ENCODE measurements around the gene ASAP3. TPM values are rescaled to one million over a fixed set of nuclear protein-coding genes. Genes with fewer than 3 reads are reported as not detected.

The ASAP3 gene
- total RNA-seq, 2 donors from 2014 or later: 0.37 to 1.0 TPM

DNA sequence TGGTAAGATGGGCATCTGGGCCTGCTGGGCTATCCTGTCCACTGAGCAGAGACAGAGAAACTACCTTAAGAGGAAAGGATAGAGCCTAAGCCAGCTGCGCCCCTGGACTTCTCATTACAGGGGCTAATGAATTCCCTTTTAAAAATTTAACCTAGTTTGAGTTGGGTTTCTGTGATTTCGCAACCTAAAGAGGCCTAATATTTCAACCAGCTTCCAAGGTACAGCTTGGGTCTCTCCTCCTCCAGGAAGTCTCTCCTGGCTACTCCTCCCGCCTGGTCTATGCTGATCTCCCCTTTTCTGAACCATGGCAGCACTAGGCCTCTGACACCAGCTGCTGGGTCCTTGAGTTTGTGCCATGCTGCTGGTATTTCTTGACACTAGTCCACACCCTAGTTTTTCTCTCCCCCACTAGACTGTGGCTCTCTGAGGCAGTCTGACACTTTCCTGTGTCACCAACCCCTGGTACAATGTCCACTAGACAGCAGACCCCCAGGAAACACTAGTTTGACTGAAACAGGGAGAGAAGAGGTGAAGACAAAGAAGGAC is 30.5 kb downstream of the ASAP3 start:
- H3K4me3 Mint-ChIP-seq: no peak overlapping the region
- peaks cover 24% of the 10 kb centered on the region for H3K4me1 Mint-ChIP-seq
- H3K36me3 Mint-ChIP-seq (ENCODE audit: low read depth): no peaks in the 10 kb centered on the region
- peaks cover 16% of the 10 kb centered on the region for H3K27me3 Mint-ChIP-seq
- no peak overlapping the region for H3K27ac Mint-ChIP-seq
- no peak for ATAC-seq (replicated peaks)
- no peaks in the 10 kb centered on the region for H3K9me3 Mint-ChIP-seq

DNA sequence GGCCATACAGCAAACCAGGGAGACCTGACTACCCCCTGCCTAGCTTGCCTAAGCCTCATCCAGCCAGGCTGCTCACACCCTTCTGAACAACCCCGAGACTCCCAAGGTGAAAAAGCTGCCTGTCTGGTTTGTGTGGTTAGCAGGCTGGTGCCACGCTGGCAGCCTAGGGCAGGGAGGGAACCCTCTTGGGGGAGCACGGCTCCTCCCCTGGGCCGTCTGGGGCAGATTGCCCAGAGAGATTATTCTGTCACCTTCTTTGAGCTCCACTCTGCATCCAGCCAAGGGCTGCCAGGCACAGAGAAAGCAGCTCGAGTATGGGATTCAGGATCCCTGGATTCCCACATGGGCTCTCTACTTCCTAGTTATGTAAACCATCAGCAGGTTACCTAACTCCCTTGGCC is 32.0 kb downstream of the ASAP3 start:
- H3K27ac Mint-ChIP-seq: peak overlapping the region; percentile 44
- H3K27me3 Mint-ChIP-seq: peaks cover 14% of the 10 kb centered on the region
- H3K9me3 Mint-ChIP-seq: no peaks in the 10 kb centered on the region
- peak; percentile 29 for ATAC-seq (replicated peaks)
- peaks cover 24% of the 10 kb centered on the region for H3K4me1 Mint-ChIP-seq
- no peaks in the 10 kb centered on the region for H3K36me3 Mint-ChIP-seq (ENCODE audit: low read depth)
- H3K4me3 Mint-ChIP-seq: no peak overlapping the region

- Mint-ChIP-seq H3K4me3 (no peak overlapping the region), H3K4me1 (peaks cover 21% of the 10 kb centered on the region), H3K9me3 (no peaks in the 10 kb centered on the region), H3K36me3 (ENCODE audit: low read depth) (no peaks in the 10 kb centered on the region), H3K27me3 (peaks cover 11% of the 10 kb centered on the region), H3K27ac (peak overlapping the region; percentile 44)
- ATAC-seq (replicated peaks): no peak
Measured at GRCh38 chr1:23451441-23451840, 32.5 kb downstream of the ASAP3 start.

DNA sequence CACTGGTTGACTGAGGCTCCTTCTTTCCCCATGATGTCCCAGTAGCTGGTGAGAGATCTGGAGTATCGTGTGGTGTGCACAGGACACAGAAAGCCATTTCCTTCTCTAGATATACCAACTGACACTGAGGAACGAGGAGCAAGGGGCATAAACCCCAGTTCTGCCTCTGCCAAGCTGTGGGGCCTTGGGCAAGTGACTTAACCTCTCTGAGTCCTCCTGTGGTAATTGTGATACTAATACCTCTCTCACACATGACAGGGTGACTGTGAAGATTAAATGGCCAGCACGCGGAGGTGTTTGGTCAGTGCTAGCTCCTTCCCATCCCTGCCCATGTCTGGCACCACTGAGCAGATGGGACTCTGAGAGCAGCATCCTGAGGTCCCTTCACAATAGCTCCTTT is 33.1 kb downstream of the ASAP3 start:
- Mint-ChIP-seq H3K9me3 (no peaks in the 10 kb centered on the region), H3K4me1 (peaks cover 18% of the 10 kb centered on the region), H3K27me3 (peaks cover 8% of the 10 kb centered on the region), H3K4me3 (no peak overlapping the region), H3K36me3 (ENCODE audit: low read depth) (no peaks in the 10 kb centered on the region), H3K27ac (no peak overlapping the region)
- no peak for ATAC-seq (replicated peaks)

GRCh38 chr1:23449958-23450357 is 34.0 kb downstream of the ASAP3 start:
- Mint-ChIP-seq H3K4me3 (no peak overlapping the region), H3K4me1 (peaks cover 12% of the 10 kb centered on the region), H3K27ac (no peak overlapping the region), H3K9me3 (no peaks in the 10 kb centered on the region), H3K27me3 (peaks cover 1% of the 10 kb centered on the region), H3K36me3 (ENCODE audit: low read depth) (no peaks in the 10 kb centered on the region)
- no peak for ATAC-seq (replicated peaks)

GRCh38 chr1:23449306-23449705 is 34.7 kb downstream of the ASAP3 start:
- ATAC-seq (replicated peaks): no peak
- no peak overlapping the region for H3K27ac Mint-ChIP-seq
- no peaks in the 10 kb centered on the region for H3K36me3 Mint-ChIP-seq (ENCODE audit: low read depth)
- H3K4me3 Mint-ChIP-seq: no peak overlapping the region
- no peaks in the 10 kb centered on the region for H3K9me3 Mint-ChIP-seq
- H3K27me3 Mint-ChIP-seq: no peaks in the 10 kb centered on the region
- peaks cover 12% of the 10 kb centered on the region for H3K4me1 Mint-ChIP-seq

DNA sequence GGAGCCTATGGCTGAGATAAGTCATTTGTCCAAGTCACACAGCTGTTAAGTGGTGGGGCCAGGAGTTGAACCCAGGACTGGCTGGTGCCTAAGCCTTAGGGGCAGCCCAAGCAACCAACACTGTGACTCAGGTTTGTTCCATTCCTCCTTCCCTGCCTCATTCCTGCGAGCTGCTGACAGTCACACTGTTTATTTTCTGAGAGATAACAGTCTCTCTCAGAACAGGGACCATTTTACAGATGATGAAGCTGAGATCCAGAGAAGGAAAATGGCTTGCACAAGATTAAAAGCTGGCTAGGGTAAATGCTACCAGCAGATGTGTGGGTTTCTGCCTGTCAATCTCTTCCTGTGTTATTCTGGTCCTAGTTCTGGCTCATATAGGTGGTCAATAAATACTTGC is 35.1 kb downstream of the ASAP3 start:
- no peak overlapping the region for H3K27ac Mint-ChIP-seq
- ATAC-seq (replicated peaks): no peak
- H3K4me3 Mint-ChIP-seq: no peak overlapping the region
- H3K27me3 Mint-ChIP-seq: no peaks in the 10 kb centered on the region
- no peaks in the 10 kb centered on the region for H3K9me3 Mint-ChIP-seq
- no peaks in the 10 kb centered on the region for H3K36me3 Mint-ChIP-seq (ENCODE audit: low read depth)
- peaks cover 12% of the 10 kb centered on the region for H3K4me1 Mint-ChIP-seq

DNA sequence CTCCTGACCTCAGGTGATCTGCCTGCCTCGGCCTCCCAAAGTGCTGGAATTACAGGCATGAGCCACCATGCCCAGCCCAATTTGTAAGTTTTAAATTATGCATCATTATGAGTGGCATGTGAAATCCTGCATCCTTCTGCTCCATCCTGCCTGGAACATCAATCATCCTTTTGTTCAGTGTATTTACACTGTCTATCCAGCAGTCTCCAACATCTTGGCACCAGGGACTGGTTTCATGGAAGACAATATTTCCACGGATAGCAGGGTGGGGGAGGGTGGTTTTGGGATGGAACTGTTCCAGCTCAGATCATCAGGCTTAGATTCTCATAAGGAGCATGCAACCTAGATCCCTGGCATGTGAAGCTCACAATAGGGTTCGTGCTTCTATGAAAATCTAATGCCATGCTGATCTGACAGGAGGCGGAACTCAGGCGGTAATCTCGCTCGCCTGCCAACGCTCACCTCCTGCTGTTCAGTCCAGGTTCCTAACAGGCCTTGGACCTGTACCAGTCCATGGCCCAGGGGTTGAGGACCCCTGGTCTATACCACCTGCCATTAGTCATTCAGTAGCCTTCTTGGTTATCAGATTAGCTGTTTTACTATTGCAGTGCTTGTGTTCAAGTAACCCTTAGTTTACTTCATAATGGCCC is 37.2 kb downstream of the ASAP3 start:
- Mint-ChIP-seq H3K9me3 (no peaks in the 10 kb centered on the region), H3K36me3 (ENCODE audit: low read depth) (no peaks in the 10 kb centered on the region), H3K27ac (no peak overlapping the region), H3K27me3 (no peaks in the 10 kb centered on the region), H3K4me1 (peaks cover 3% of the 10 kb centered on the region), H3K4me3 (no peak overlapping the region)
- no peak for ATAC-seq (replicated peaks)

DNA sequence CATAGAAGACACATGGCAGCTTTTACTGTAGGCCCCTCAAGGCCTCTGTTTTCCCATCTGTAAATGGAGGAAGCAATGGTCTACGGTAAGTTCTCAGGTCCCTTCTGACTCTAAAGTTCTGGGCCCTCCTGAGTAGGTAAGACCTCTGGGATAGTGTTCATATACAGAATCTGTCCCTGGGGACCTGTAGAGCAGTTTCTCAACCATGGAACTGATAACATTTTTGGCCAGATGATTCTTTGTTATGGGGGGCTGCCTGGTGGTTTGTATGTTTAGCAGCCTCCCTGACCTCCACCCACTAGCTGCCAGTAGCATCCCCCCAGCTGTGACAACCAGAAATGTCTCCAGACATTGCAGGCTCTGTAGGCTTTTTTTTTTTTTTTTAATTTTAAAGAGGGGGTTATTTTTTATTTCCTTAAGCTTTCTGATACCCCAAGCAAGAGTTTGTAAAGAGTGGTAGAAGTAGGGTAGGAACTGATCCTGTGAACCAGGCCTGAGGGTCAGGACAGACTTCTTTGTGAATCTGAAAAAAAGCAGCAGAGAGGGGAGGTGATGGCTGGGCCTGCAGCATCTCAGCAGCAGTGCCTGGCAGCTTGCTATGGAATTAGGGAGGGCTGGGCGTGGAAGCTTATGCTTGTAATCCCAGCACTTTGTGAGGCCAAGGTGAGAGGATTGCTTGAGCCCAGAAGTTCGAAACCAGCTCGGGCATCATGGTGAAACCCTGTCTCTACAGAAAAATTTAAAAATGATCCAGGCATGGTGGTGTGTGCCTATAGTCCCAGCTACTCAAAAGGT is 39.2 kb downstream of the ASAP3 start:
- Mint-ChIP-seq H3K4me1 (no peaks in the 10 kb centered on the region), H3K9me3 (no peaks in the 10 kb centered on the region), H3K27me3 (no peaks in the 10 kb centered on the region), H3K27ac (no peak overlapping the region), H3K36me3 (ENCODE audit: low read depth) (no peaks in the 10 kb centered on the region), H3K4me3 (no peak overlapping the region)
- ATAC-seq (replicated peaks): no peak

DNA sequence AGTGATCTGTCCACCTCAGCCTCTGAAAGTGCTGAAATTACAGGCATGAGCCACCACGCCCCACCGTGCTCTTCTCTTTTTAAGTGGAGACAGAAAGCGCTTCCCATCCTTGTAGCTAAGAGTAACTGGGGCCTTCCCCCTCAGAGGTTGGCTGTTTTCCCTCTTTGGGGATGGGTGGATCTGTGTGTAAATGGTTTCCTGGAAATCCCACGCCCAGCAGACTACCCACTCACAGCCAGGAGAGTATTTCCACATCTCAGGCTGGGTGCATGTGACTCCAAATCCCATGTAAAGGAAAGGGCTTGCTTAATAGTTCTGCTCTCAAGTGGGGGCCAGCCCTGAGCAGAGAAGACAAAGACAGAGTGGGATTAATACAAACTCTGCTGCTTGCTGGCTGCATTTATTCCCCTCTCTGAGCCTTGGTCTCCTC is 39.9 kb downstream of the ASAP3 start:
- H3K4me1 Mint-ChIP-seq: no peaks in the 10 kb centered on the region
- H3K9me3 Mint-ChIP-seq: no peaks in the 10 kb centered on the region
- H3K36me3 Mint-ChIP-seq (ENCODE audit: low read depth): no peaks in the 10 kb centered on the region
- H3K4me3 Mint-ChIP-seq: no peak overlapping the region
- H3K27me3 Mint-ChIP-seq: no peaks in the 10 kb centered on the region
- H3K27ac Mint-ChIP-seq: no peak overlapping the region
- ATAC-seq (replicated peaks): no peak

DNA sequence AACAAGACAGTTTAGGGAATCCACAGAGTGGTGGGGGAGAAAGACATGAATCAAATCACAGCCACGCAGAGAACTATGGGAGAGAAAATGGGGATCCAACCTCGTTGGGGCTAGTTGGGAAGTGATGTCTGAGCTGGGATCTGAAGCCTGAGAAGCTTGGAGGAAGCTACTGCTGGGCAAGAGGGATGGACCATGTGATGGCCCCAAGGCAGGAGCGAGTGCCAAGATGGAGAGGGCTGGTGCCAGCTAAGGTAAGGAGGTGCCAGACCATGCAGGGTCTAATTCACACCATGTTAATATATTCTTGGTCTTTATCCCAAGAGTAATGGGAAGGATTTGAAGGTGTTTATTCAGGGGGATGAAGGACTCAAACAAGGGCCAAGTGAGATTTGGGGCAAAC is 41.2 kb downstream of the ASAP3 start:
- Mint-ChIP-seq H3K4me3 (no peak overlapping the region), H3K9me3 (no peaks in the 10 kb centered on the region), H3K27me3 (peaks cover 4% of the 10 kb centered on the region), H3K27ac (no peak overlapping the region), H3K36me3 (ENCODE audit: low read depth) (no peaks in the 10 kb centered on the region), H3K4me1 (no peaks in the 10 kb centered on the region)
- ATAC-seq (replicated peaks): no peak

DNA sequence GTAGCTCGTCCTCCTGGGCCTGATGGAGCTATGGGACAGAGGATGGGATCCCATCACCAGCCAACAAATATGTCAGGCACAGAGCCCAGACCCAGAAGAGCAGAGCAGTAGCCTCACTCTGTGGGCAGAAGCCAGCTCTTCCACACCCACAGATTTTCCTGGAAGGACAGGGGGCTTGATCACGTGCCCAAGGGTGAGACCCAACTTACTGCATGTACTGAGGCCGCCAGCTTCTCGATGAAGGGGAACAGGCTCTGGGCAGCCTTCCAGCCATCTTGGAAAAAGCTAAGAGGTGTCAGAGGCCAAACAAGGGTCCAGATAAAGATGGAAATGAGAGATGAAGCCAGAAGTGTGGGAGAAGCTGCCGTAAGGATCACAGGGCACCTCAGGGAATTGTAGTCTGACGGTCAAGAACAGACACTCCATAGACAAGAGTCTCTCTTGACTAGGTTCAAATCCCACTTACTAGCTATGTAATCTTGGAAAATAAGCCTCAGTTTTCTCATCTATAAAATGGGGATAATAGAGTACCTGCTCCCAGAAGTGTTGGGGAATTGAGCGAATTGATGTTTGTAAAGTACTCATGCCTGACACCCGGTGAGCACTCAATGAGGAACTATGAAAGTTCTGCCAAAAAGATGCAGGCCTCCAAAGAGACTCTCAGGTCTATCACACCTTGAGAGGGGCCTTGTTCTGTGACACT is 42.4 kb downstream of the ASAP3 start:
- Mint-ChIP-seq H3K9me3 (no peaks in the 10 kb centered on the region), H3K27me3 (peaks cover 4% of the 10 kb centered on the region), H3K4me3 (no peak overlapping the region), H3K36me3 (ENCODE audit: low read depth) (no peaks in the 10 kb centered on the region), H3K4me1 (no peaks in the 10 kb centered on the region), H3K27ac (no peak overlapping the region)
- ATAC-seq (replicated peaks): no peak

DNA sequence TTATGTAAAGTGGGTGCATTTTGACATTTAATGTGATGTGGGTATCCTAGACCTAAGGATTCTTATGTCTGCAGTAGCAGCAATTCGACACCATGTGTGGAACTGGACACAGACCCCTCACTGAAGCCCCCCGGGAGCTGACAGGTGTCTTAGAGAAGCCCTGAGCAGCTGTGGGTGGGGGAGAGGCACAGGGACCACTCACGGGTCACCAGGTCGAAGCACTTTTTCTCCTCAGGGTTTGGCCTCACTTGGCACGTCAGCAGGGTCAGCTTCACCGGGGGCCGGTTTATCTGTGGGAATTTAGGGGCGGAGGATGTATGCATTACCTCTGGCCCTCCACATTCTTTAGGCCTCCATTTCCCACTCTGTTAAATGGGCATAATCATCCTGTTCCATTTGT is 45.4 kb downstream of the ASAP3 start:
- peaks cover 4% of the 10 kb centered on the region for H3K27me3 Mint-ChIP-seq
- H3K4me3 Mint-ChIP-seq: no peak overlapping the region
- ATAC-seq (replicated peaks): no peak
- H3K27ac Mint-ChIP-seq: no peak overlapping the region
- no peaks in the 10 kb centered on the region for H3K4me1 Mint-ChIP-seq
- no peaks in the 10 kb centered on the region for H3K36me3 Mint-ChIP-seq (ENCODE audit: low read depth)
- no peaks in the 10 kb centered on the region for H3K9me3 Mint-ChIP-seq

- Mint-ChIP-seq H3K27ac (no peak overlapping the region), H3K4me3 (no peak overlapping the region), H3K27me3 (peaks cover 4% of the 10 kb centered on the region), H3K4me1 (no peaks in the 10 kb centered on the region), H3K9me3 (no peaks in the 10 kb centered on the region), H3K36me3 (ENCODE audit: low read depth) (no peaks in the 10 kb centered on the region)
- no peak for ATAC-seq (replicated peaks)
Measured at GRCh38 chr1:23437355-23437664, 46.7 kb downstream of the ASAP3 start.

Measured in activated T-helper 17 cell treated with anti-CD3 and anti-CD28 coated beads, Interleukin-2, amount 50 U/mL, for 72 hours (primary cell).